Naive thymus-derived CD4-positive, alpha-beta T cell (primary cell): ENCODE results near the gene CNTN6. TPM values are rescaled to one million over a fixed set of nuclear protein-coding genes. Genes with fewer than 3 reads are reported as not detected.

Experiments
- ATAC-seq: fragments of 150-1000 bp; cut with Tn5 transposase; 2 replicates; pipeline ENCODE4 v1.10.0; 2021; ENCODE audit warnings: mild to moderate bottlenecking, moderate library complexity
- CTCF ChIA-PET: fragments of 350-600 bp; sonication (Branson Sonifier 250); formaldehyde crosslinking; loops from one replicate; lab custom pipeline; 2021; ENCODE audit warnings: antibody characterized with exemption; lab: Charles Lee
- POLR2A ChIA-PET: fragments of 350-600 bp; sonication (Branson Sonifier 250); formaldehyde crosslinking; loops from one replicate; lab custom pipeline; 2021; ENCODE audit warnings: antibody characterized with exemption, inconsistent platforms; lab: Charles Lee
- DNase-seq, 9 donors: peaks; one replicate each; pipeline versions ENCODE4 v3.0.0 to v3.0.0-alpha.2; 2020 to 2022; ENCODE audit warnings: mixed read lengths in 1 of 9
- H3K27ac ChIP-seq: one replicate; pipeline ENCODE4 v1.7.0; 2013; ENCODE audit warnings: mild to moderate bottlenecking, low read depth, low read length, moderate library complexity
- H3K27me3 ChIP-seq, 2 donors: one replicate each; pipeline ENCODE4 v1.7.0; 2013; ENCODE audit warnings: low read length in 2 of 2, mild to moderate bottlenecking in 2 of 2, moderate library complexity in 2 of 2; ENCODE audit not compliant: control insufficient read depth in 2 of 2, insufficient read depth in 2 of 2
- H3K36me3 ChIP-seq, 3 experiments: 1 replicate in 2 of 3; 2 replicates in 1 of 3; pipeline ENCODE4 v1.7.0; 2013; ENCODE audit warnings: low read length in 3 of 3, mild to moderate bottlenecking in 3 of 3, moderate library complexity in 1 of 3; ENCODE audit not compliant: insufficient read depth in 3 of 3, control insufficient read depth in 2 of 3
- H3K4me1 ChIP-seq, 2 donors: one replicate each; pipeline ENCODE4 v1.7.0; 2013; ENCODE audit warnings: low read length in 2 of 2, mild to moderate bottlenecking in 2 of 2, moderate library complexity in 1 of 2; ENCODE audit not compliant: control insufficient read depth in 2 of 2, insufficient read depth in 2 of 2
- H3K4me3 ChIP-seq: 2 replicates; pipeline ENCODE4 v1.7.0; 2013; ENCODE audit warnings: mild to moderate bottlenecking, low read length
- H3K9me3 ChIP-seq, 3 experiments: 1 replicate in 2 of 3; 2 replicates in 1 of 3; pipeline ENCODE4 v1.7.0; 2013; ENCODE audit warnings: low read length in 3 of 3; ENCODE audit not compliant: control insufficient read depth in 2 of 3
- H3K27ac Mint-ChIP-seq, 9 donors: one replicate each; pipeline ENCODE4 v1.8.0; 2020 to 2022; ENCODE audit warnings: mixed read lengths in 9 of 9, mild to moderate bottlenecking in 8 of 9, moderate library complexity in 5 of 9, inconsistent platforms in 2 of 9
- H3K27me3 Mint-ChIP-seq, 5 donors: one replicate each; pipeline ENCODE4 v1.8.0; 2021 to 2022; ENCODE audit warnings: mixed read lengths in 5 of 5, mild to moderate bottlenecking in 1 of 5
- H3K36me3 Mint-ChIP-seq, 5 donors: one replicate each; pipeline ENCODE4 v1.8.0; 2020 to 2022; ENCODE audit warnings: mixed read lengths in 5 of 5, mild to moderate bottlenecking in 3 of 5, inconsistent platforms in 1 of 5
- H3K4me1 Mint-ChIP-seq, 7 donors: one replicate each; pipeline ENCODE4 v1.8.0; 2020 to 2022; ENCODE audit warnings: mixed read lengths in 7 of 7, mild to moderate bottlenecking in 3 of 7, inconsistent platforms in 1 of 7
- H3K4me3 Mint-ChIP-seq, 10 donors: one replicate each; pipeline ENCODE4 v1.8.0; 2020 to 2022; ENCODE audit warnings: mild to moderate bottlenecking in 10 of 10, mixed read lengths in 10 of 10, moderate library complexity in 6 of 10, inconsistent platforms in 2 of 10
- H3K9me3 Mint-ChIP-seq, 11 donors: one replicate each; pipeline ENCODE4 v1.8.0; 2020 to 2022; ENCODE audit warnings: mixed read lengths in 11 of 11, mild to moderate bottlenecking in 4 of 11, inconsistent platforms in 1 of 11, moderate library complexity in 1 of 11
- intact Hi-C, 2 donors: fragments of 100-400 bp; cut with micrococcal nuclease; formaldehyde crosslinking; loops; one replicate each; pipeline ENCODE4 v1.15.1; 2023
- polyA plus RNA-seq, 2 donors: library from polyadenylated mRNA; unstranded; fragments of 300-500 nt; fragmentation: Illumina TruSeq; gene quantifications; one replicate each; pipeline ENCODE4 v1.2.3, GENCODE V29; 2021
- total RNA-seq, 6 experiments: library from RNA in 5 of 6; stranded (reverse) in 5 of 6; gene quantifications; 1 replicate in 5 of 6; 2 replicates in 1 of 6; pipeline ENCODE4 v1.2.3 and lab custom pipeline; 2021 to 2026

Gene CNTN6
- total and polyA plus RNA-seq, 7 experiments from 2014 or later = not detected

GRCh38 chr3:1227111-1227510, 134.3 kb downstream of the CNTN6 start:
- POLR2A ChIA-PET = no interaction called here
- ATAC-seq = no peak
- H3K9me3 Mint-ChIP-seq = peaks cover 0 to 18% (median 2%) of the 10 kb centered on the region in 11 donors

GRCh38 chr3:1228289-1228688, 135.5 kb downstream of the CNTN6 start:
- no peaks in the 10 kb centered on the region for H3K9me3 ChIP-seq
- CTCF ChIA-PET = no interaction called here
- no peak overlapping the region for H3K27ac Mint-ChIP-seq
- H3K27me3 ChIP-seq = no peaks in the 10 kb centered on the region
- no peak for ATAC-seq
- H3K4me3 Mint-ChIP-seq = no peak overlapping the region
- POLR2A ChIA-PET = no interaction called here
- H3K27ac ChIP-seq = no peak overlapping the region
- no peaks in the 10 kb centered on the region for H3K4me1 ChIP-seq
- H3K36me3 Mint-ChIP-seq = no peaks in the 10 kb centered on the region
- no peaks in the 10 kb centered on the region for H3K36me3 ChIP-seq
- H3K27me3 Mint-ChIP-seq = no peaks in the 10 kb centered on the region
- no peaks in the 10 kb centered on the region for H3K4me1 Mint-ChIP-seq
- intact Hi-C loops = no loop called here
- peaks cover 0 to 18% (median 4%) of the 10 kb centered on the region in 11 donors for H3K9me3 Mint-ChIP-seq
- no peak for DNase-seq
- no peak overlapping the region for H3K4me3 ChIP-seq

More at GRCh38 chr3:1227111-1227510, 134.3 kb downstream of the CNTN6 start:
- Histone ChIP-seq H3K9me3 (no peaks in the 10 kb centered on the region), H3K27ac (no peak overlapping the region), H3K36me3 (no peaks in the 10 kb centered on the region), H3K4me3 (no peak overlapping the region), H3K4me1 (no peaks in the 10 kb centered on the region), H3K27me3 (no peaks in the 10 kb centered on the region)
- no peak overlapping the region for H3K27ac Mint-ChIP-seq
- H3K4me1 Mint-ChIP-seq = no peaks in the 10 kb centered on the region
- H3K4me3 Mint-ChIP-seq = no peak overlapping the region
- intact Hi-C loops = no loop called here
- H3K27me3 Mint-ChIP-seq = no peaks in the 10 kb centered on the region
- no peaks in the 10 kb centered on the region for H3K36me3 Mint-ChIP-seq
- CTCF ChIA-PET = no interaction called here
- DNase-seq = no peak

- ChIA-PET POLR2A (no interaction called here), CTCF (no interaction called here)
- Mint-ChIP-seq H3K36me3 (no peaks in the 10 kb centered on the region), H3K4me3 (no peak overlapping the region), H3K9me3 (peaks cover 0 to 18% (median 2%) of the 10 kb centered on the region in 11 donors), H3K27ac (no peak overlapping the region), H3K27me3 (no peaks in the 10 kb centered on the region), H3K4me1 (no peaks in the 10 kb centered on the region)
- no peaks in the 10 kb centered on the region for H3K36me3 ChIP-seq
- no peak overlapping the region for H3K27ac ChIP-seq
- no peak for DNase-seq
- intact Hi-C loops = no loop called here
- H3K4me1 ChIP-seq = no peaks in the 10 kb centered on the region
- no peaks in the 10 kb centered on the region for H3K9me3 ChIP-seq
- no peak for ATAC-seq
- H3K27me3 ChIP-seq = no peaks in the 10 kb centered on the region
- H3K4me3 ChIP-seq = no peak overlapping the region
Observed at GRCh38 chr3:1230920-1231319, 138.1 kb downstream of the CNTN6 start.

- Histone ChIP-seq H3K4me1 (no peaks in the 10 kb centered on the region), H3K27me3 (no peaks in the 10 kb centered on the region), H3K36me3 (no peaks in the 10 kb centered on the region), H3K4me3 (no peak overlapping the region), H3K9me3 (no peaks in the 10 kb centered on the region), H3K27ac (no peak overlapping the region)
- no peak overlapping the region for H3K4me3 Mint-ChIP-seq
- H3K4me1 Mint-ChIP-seq = no peaks in the 10 kb centered on the region
- ATAC-seq (no peak), DNase-seq (no peak)
- POLR2A ChIA-PET = no interaction called here
- peaks cover 0 to 18% (median 4%) of the 10 kb centered on the region in 11 donors for H3K9me3 Mint-ChIP-seq
- H3K27me3 Mint-ChIP-seq = no peaks in the 10 kb centered on the region
- no peak overlapping the region for H3K27ac Mint-ChIP-seq
- intact Hi-C loops = no loop called here
- CTCF ChIA-PET = no interaction called here
- H3K36me3 Mint-ChIP-seq = no peaks in the 10 kb centered on the region
Observed at GRCh38 chr3:1232276-1232675, 139.5 kb downstream of the CNTN6 start.

DNA sequence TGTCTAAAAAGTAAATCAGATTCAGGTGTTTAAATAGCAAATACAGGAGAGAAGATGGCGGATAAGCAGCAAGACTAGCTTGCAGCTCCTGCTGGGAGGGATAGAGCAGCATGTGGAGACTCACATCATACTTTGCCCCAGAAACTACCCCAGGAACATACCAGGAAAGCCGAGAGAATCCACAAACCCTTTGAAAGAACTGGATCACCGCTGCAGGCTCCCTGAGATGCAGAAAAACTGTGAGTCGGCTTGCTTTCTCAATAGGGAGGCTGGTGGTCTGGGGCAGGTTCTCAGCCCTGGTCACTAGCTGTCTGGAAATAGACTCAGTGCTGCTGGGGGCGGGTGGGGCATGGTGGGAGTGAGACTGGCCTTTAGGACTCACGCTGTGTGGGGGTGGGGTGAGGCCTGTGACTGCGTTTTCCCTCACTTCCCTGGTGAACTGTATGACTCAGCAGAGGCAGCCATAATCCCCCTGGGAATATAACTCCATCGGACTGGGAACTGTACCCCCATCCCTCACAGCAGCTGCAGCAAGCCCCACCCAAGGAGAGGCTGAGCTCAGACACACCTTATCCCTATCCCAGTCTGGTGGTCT, 142.8 kb downstream of the CNTN6 start:
- Mint-ChIP-seq H3K27ac (no peak overlapping the region), H3K4me3 (no peak overlapping the region), H3K9me3 (peaks cover 0 to 20% (median 6%) of the 10 kb centered on the region in 11 donors), H3K4me1 (no peaks in the 10 kb centered on the region), H3K36me3 (no peaks in the 10 kb centered on the region), H3K27me3 (no peaks in the 10 kb centered on the region)
- Histone ChIP-seq H3K9me3 (no peaks in the 10 kb centered on the region), H3K27me3 (no peaks in the 10 kb centered on the region), H3K4me3 (no peak overlapping the region), H3K36me3 (no peaks in the 10 kb centered on the region), H3K27ac (no peak overlapping the region), H3K4me1 (no peaks in the 10 kb centered on the region)
- intact Hi-C loops = no loop called here
- ChIA-PET CTCF (no interaction called here), POLR2A (no interaction called here)
- DNase-seq = no peak
- no peak for ATAC-seq

DNA sequence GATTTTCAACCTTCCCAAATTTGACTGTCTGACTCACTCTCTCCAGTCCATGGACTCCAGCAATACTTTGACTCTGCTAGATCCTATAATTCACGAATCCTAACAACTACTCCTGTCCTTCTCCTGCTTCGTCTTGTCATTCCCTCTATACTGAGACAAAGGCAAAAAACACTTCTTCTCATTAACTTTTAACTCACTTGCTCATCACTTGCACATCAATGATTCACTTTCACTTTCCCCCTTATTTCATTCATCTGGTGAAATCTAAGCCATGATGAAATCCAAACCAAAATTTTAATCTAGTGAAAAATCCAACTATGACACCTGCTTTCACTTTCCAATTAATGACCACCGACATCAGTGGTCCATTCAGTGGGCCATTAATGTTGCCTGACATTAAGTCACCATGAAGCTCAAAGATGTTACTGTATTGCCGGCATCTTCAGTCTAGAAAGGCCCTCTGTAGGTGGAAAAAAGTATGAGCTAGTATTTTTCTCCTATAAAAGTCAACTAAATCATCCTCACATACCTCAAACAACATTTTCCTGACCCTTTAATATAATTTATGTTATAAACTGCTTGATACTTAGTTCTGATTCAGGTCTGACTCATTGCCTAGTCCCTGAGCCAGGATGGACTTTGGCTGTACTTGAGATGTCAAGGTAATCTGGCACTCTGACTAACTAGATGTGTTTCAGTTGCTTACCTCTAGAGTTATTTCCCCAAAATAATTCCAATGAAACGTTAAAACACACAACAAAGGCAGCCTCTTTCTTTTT, 158.6 kb downstream of the CNTN6 start:
- POLR2A ChIA-PET = no interaction called here
- no peaks in the 10 kb centered on the region for H3K27me3 Mint-ChIP-seq

GRCh38 chr3:1252061-1252430, 159.2 kb downstream of the CNTN6 start:
- Mint-ChIP-seq H3K4me1 (no peaks in the 10 kb centered on the region), H3K27me3 (no peaks in the 10 kb centered on the region), H3K36me3 (no peaks in the 10 kb centered on the region), H3K27ac (no peak overlapping the region), H3K9me3 (peaks cover 0 to 19% (median 5%) of the 10 kb centered on the region in 11 donors), H3K4me3 (no peak overlapping the region)
- ATAC-seq (no peak), DNase-seq (no peak)
- no peaks in the 10 kb centered on the region for H3K27me3 ChIP-seq
- H3K4me3 ChIP-seq = no peak overlapping the region
- no peaks in the 10 kb centered on the region for H3K9me3 ChIP-seq
- H3K27ac ChIP-seq = no peak overlapping the region
- no peaks in the 10 kb centered on the region for H3K4me1 ChIP-seq
- ChIA-PET CTCF (no interaction called here), POLR2A (no interaction called here)
- intact Hi-C loops = no loop called here
- H3K36me3 ChIP-seq = no peaks in the 10 kb centered on the region

More for the DNA sequence above, 158.6 kb downstream of the CNTN6 start:
- H3K9me3 Mint-ChIP-seq = peaks cover 0 to 19% (median 5%) of the 10 kb centered on the region in 11 donors
- DNase-seq (no peak), ATAC-seq (no peak)
- H3K4me3 Mint-ChIP-seq = no peak overlapping the region
- H3K27ac Mint-ChIP-seq = no peak overlapping the region
- CTCF ChIA-PET = no interaction called here
- no peaks in the 10 kb centered on the region for H3K27me3 ChIP-seq
- no peaks in the 10 kb centered on the region for H3K9me3 ChIP-seq
- H3K27ac ChIP-seq = no peak overlapping the region
- no peaks in the 10 kb centered on the region for H3K4me1 ChIP-seq
- intact Hi-C loops = no loop called here
- H3K36me3 ChIP-seq = no peaks in the 10 kb centered on the region
- H3K4me1 Mint-ChIP-seq = no peaks in the 10 kb centered on the region
- H3K36me3 Mint-ChIP-seq = no peaks in the 10 kb centered on the region
- no peak overlapping the region for H3K4me3 ChIP-seq
